ENCODE data around the gene CLCNKA.
"Not testable (repeated sequence)": the region's sequence is repeated elsewhere in the genome, so short reads cannot be mapped to it uniquely, and the experiment has no call there.

The CLCNKA gene

DNA sequence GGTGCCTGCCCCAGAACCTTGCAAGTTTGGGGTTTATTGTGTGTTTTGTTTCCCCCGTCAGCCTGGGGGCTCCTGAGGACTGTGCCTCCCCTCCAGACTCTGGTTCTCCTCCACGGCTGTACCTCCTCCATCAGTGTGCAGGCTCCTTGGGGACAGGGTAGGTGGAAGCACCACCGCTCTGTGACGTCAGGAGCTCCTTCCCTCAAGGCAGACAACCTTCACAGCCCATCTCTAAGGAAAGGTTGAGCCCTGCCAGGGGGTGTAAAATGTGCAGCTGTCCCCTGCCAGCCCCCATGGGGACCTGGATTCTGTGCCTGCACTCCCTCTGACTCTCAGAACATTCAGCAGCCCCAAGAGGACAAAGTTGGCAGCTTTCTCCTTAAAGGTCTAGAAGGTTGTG is 3.5 kb upstream of the CLCNKA start:
- H3K4me3 ChIP-seq (ENCODE audit: low read depth, low read length), result no peak overlapping the region
- TF ChIP-seq, protein P1, sequence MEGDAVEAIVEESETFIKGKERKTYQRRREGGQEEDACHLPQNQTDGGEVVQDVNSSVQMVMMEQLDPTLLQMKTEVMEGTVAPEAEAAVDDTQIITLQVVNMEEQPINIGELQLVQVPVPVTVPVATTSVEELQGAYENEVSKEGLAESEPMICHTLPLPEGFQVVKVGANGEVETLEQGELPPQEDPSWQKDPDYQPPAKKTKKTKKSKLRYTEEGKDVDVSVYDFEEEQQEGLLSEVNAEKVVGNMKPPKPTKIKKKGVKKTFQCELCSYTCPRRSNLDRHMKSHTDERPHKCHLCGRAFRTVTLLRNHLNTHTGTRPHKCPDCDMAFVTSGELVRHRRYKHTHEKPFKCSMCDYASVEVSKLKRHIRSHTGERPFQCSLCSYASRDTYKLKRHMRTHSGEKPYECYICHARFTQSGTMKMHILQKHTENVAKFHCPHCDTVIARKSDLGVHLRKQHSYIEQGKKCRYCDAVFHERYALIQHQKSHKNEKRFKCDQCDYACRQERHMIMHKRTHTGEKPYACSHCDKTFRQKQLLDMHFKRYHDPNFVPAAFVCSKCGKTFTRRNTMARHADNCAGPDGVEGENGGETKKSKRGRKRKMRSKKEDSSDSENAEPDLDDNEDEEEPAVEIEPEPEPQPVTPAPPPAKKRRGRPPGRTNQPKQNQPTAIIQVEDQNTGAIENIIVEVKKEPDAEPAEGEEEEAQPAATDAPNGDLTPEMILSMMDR (IDR thresholded peaks at IDR 0.05; ENCODE audit: borderline replicate concordance, insufficient read depth, low read depth, low read length), result no peak

DNA sequence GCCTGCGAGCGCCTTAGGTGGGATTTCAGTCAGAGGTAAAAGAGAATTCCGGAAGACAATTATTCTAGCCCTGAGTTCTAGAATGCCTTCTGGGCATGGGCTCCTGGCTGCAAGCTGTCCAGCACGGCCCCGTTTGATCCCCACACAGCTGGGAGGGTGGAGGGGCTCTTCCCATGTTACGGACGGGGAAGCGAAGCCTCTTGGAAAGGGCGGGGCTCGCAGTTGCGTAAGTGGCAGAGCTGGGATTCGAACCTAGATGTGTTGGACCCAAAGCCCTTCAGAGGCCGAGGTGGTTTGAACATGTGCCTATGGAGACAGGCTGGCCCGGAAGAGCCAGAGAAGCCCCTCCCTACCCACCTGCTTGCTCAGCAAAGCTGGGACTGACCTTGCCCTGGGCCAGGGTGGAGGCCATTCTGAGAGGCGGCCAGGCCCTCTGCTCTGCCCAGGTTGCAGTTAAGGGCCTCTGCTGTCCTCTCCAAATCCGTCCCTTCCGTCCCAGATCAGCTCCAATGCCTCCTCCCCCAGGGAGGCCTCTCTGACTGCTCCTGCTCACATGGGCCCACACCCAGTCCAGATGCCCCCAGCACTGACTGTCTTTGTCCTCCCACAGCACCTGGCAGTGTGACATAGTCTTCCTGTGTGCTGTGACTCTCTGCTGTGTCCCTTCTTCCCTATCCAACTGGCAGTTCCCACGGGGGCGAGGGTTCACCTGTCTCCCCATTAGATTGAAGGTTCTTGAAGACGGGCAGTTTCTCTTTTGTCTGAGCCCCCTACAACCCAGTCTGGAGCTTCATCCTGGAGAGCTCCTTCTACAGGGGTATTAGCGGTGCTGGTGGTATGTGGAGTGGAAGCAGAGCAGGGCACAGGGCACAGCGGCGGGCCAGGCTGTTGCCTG is 2.8 kb upstream of the CLCNKA start:
- TF ChIP-seq, protein P1 (IDR thresholded peaks at IDR 0.05; ENCODE audit: borderline replicate concordance, insufficient read depth, low read depth, low read length), result no peak
- no peak overlapping the region for H3K4me3 ChIP-seq (ENCODE audit: low read depth, low read length)

DNA sequence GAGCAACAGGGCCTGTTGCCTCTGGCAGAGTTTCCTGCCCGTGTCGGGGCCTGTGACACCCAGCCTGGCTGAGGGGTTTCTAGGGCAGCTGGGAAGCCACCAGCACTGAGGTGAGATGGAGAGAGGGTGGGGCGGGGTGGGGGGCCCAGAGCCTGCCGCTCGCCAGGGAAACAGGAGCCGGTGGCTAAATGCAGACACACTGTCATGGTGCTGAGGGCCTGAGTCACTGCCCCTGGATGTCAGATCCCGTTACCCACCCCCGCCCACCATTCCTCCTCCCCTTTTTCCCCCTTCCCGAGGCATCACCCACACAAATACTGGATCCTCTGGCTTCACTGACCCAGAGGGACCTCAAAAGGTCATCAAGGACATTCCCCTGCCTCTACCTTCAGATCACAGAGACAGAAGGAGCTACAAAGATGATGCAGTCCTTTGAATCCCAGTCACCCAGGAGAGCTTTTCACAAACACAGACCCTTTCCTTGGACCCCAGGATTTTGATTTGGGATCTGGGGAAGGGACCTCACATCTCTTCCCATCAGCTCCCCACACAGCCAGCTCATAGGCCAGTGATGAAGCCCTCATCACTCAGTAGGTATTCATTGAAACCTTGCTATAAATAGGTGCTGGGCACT is 2.1 kb upstream of the CLCNKA start:
- TF ChIP-seq, protein P1 (IDR thresholded peaks at IDR 0.05; ENCODE audit: borderline replicate concordance, insufficient read depth, low read depth, low read length), result no peak
- no peak overlapping the region for H3K4me3 ChIP-seq (ENCODE audit: low read depth, low read length)

DNA sequence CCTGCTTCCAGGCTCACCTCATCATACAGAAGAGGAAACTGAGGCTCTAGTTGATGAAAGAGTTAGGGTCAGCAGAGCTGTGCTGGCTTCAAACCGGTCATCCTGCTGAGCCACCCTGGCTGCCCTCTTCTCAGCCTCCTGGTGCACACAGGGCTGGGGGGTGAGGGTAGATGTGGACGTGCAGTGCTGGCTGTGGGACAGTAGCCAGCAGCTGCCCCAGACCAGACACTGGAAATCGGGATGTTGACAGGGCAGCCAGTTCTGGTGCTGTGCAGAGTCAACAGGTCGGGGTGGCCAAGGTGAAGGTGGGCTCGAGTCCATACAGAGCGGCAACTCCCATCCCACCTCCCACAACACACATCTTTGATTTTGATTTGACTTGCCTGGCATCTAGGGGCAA is 1.5 kb upstream of the CLCNKA start:
- TF ChIP-seq, protein P1 (IDR thresholded peaks at IDR 0.05; ENCODE audit: borderline replicate concordance, insufficient read depth, low read depth, low read length), result no peak
- no peak overlapping the region for H3K4me3 ChIP-seq (ENCODE audit: low read depth, low read length)

DNA sequence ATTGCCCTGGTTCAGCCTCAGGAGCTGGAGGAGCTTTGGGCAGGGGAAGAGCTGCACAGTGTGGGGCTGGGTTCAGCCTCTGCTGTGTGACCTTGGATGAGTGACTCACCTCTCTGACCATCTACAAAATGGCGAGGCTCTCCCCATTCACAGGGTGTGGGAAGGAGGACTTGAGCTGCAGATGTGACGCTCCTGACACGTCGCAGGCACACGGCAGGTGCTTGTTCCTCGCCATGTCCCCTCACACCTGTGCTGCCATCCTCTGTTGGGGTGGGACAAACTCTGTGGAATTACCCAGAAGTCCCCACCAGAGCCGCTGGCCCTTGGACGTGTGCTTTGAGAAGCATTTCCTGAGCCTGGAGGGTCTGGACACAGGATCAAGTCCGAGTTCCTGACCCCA is 958 bp upstream of the CLCNKA start:
- H3K4me3 ChIP-seq (ENCODE audit: low read depth, low read length), result not testable (repeated sequence)

DNA sequence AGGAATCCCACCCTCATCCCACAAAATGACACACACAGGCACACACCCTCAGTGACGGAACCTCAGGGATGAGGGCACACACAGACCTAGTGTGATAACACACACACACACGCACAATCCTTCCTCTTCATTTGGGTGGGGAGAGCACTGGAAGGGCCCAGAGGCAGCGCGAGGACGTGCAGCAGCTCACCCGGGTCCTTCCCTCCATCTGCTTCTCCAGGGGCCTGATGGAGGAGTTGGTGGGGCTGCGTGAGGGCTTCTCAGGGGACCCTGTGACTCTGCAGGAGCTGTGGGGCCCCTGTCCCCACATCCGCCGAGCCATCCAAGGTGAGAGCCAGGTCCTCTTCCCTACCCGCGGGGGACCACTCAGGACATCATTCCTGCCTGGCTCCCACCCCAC is 557 bp downstream of the CLCNKA start:
- TF ChIP-seq, protein P1 (IDR thresholded peaks at IDR 0.05; ENCODE audit: borderline replicate concordance, insufficient read depth, low read depth, low read length), result no peak
- H3K4me3 ChIP-seq (ENCODE audit: low read depth, low read length), result no peak overlapping the region

DNA sequence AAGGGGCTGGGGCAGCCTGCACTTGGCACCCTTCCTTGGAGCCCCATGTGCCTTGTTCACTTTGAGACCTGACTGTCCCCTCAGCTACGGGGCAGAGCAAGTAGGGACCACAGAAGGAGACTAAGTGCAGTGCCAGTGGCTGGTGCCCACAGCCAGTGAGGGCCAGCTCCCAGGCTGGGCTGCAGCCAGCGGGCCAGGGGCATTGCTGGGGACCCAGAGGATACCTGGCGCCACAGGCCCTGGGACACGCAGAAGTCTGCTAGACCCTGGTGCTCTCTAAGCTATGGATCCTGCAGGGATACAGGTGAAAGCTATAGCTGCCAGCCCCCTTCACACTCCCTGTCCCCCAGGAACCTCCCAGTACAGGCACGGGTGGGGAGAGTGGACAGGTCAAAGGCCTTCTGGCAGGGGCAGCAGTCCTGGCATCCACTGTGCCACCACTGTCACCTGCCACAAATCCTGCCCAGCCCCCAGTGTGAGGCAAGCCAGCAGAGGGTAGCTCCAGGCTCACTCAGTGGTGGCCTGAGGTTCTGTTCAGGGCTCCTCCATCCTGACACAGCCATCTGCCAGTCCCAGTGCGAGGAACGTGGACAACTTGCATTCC is 1.3 kb downstream of the CLCNKA start:
- TF ChIP-seq, protein P1 (IDR thresholded peaks at IDR 0.05; ENCODE audit: borderline replicate concordance, insufficient read depth, low read depth, low read length), result no peak
- H3K4me3 ChIP-seq (ENCODE audit: low read depth, low read length), result no peak overlapping the region

DNA sequence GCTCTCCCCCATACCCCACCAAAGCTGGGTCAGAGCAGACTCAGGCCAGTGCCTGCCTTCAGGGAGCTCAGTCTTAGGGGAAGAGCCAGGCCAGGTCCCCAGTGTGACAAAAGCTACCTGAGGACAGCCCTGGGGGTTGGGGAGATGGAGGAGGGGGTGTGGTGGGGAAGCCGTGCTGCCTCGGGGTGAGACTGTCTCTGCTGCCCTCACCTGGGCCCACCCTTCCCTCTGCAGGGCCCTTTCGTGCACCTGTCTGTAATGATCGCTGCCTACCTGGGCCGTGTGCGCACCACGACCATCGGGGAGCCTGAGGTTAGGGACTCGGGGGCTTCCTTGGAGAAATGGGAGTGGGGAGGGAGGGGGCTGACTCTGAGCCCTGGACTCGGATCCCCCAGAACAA is 4.5 kb downstream of the CLCNKA start:
- H3K4me3 ChIP-seq (ENCODE audit: low read depth, low read length), result not testable (repeated sequence)

All from GM12875 (cell line).